NOMO-1 (cell line): ENCODE data around the gene SCN3A.

ENCODE experiments used
- DNase-seq, 2 experiments: peaks; one replicate each; lab custom pipeline; 2025; ENCODE audit not compliant: unreplicated experiment in 2 of 2; lab: John Stamatoyannopoulos, UW

SCN3A gene

DNA sequence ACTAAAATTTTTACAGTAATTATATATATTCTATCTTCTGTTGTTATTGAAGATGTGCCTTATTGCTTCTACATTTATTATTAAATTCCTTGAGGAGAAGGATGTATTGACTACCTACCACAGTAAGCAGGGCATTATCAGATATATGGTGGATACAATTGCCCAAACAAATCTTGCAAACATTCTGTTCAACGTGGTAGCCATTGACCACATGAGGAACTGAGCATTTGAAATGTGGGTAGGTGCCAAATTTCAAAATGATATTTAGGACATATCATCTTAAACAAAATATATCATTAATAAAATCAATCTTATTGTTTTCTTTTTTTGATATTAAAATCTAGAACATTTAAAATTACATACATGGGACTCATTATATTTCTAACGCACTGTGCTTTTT is 11.1 kb downstream of the SCN3A start:
- DNase-seq, result no peak

DNA sequence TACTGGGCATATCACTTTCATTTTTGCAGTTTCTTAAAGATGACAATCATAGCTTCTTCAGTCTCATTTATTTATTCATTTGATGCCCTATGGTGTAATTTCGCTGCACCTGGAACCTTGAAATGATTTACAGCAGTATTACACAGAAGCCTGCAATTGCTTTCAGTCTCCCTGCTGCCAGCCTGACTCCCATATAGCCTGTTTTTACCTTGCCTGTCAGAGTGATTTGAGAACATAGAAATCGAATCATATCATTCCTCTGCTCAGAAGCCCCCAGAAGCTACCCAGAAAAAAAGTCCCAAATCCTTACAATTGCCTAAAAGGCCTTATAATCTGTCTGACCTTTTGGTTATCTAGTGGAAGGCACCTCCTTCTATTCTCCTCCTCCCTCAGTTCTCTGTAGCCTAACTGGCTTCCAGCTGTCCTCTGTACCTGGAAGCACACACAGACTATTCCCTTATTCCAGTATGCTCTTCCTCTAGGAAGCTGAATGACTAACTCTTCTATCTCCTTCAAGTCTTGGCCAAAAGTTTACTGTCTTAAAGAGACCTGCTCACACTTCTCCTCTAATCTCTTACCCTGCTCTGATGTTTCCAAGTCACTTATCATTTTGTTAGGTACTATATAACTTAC is 12.6 kb downstream of the SCN3A start:
- DNase-seq, result no peak

GRCh38 chr2:165185633-165186032 is 18.2 kb downstream of the SCN3A start:
- DNase-seq, result no peak

DNA sequence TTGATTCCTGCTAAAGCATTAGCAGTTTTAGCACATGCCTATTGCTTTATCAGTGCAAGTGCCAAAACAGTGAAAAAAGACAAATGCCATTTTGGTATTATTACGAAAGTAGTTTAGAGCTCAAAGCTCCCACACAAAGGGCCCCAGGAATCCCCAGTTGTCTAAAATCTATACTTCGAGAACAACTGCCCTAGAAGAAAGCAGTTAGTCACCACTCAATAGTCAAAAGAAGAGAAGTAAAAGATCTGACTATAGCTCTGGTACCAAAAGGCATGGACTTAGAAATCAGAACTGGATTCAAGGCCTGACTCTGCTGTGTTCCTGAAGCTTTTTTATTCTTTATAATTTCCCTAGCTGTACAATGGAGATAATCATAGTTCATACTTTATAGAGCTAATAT is 21.8 kb downstream of the SCN3A start:
- DNase-seq, result no peak

- no peak for DNase-seq
These were observed 27.1 kb downstream of the SCN3A start for GRCh38 chr2:165176780-165177179.

DNA sequence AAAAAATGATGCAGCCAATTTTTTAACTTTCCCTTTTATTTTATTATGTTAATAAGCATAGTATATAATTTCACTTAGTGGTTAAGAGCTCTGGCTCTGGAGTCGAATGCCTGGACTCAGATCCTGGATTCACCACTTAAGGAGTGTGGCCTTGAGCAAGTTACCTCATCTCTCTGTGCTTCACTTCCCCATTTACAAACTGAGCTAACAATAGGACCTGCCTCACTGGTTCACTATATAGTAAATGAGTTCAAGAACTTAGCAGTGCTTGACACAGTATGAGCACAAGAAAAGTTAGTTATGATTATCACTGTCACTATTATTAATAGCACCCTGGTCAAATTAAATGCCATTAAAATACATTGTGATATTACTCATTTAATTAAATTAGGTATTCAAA is 30.6 kb downstream of the SCN3A start:
- DNase-seq, result no peak

DNA sequence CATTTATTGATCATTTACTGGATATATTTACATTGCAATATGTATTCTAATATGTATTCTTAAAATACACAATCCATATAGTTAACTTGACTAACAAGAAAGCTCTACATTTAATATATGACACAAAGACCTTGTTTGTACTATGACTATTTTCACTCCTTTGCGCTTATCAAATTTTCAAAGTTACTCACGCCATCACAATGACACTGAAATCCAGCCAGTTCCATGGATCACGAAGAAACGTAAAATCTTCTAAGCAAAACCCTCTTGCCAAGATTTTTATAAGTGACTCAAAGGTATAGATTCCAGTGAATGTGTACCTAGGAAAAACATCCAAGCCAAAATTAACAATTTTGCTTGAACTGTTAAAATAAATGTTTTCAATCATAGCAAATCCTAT is 39.6 kb downstream of the SCN3A start:
- DNase-seq, result no peak

- no peak for DNase-seq
These were observed 40.1 kb downstream of the SCN3A start for GRCh38 chr2:165163761-165164160.

GRCh38 chr2:165162466-165162865 is 41.4 kb downstream of the SCN3A start:
- DNase-seq, result no peak

DNA sequence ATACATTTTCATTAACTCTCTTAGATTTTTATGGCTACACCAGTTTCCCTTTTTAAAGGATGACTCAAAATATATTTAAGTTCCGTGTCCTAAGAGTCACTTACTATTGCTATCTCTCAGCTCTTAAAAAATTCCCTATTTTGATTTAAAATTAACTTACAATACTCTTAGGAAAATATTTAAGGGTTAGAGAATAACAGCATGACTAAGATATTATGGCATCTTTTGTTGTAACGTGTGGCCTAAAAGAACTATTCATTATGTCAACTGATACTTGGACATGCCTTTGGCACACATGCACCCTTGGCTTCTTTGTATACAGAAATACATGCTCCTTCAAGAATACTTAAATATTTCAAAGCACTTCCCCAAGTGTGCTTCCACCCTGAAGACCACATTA is 42.3 kb downstream of the SCN3A start:
- no peak for DNase-seq

GRCh38 chr2:165157160-165157559 is 46.7 kb downstream of the SCN3A start:
- no peak for DNase-seq

DNA sequence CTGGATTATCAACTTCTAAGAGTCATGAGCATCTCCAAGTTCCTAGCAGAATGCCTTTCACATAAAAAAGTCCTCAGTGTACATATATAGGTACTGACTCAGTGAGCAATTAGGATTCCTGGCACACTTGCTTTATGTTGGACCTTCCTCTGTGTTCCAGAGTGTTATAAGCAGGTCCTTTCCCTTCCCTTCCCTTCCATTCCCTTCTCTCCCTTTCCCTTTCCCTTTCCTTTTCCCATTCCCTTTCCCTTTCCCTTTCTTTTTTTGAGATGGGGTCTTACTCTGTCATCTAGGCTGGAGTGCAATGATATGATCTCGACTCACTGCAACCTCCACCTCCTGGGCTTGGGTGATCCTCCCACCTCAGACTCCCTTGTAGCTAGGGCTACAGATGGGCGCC is 48.7 kb downstream of the SCN3A start:
- DNase-seq, result no peak

DNA sequence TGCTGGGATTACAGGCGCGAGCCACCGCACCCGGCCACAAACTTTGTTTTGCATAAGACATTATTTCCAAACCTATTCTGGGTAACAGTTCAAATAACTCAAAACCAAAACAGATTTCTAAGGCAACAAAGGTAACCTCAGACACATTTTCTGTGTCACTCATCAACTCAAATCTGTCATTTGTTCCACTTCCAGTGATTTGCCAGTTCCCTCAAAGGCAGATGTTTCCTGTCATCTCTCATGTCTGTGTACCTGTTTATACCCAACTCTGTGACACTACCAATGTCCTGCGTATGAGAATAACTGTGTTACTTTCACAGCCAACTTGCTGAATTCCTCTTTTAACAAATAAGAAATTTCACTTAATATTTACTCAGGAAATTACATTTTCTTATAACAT is 54.4 kb downstream of the SCN3A start:
- no peak for DNase-seq

DNA sequence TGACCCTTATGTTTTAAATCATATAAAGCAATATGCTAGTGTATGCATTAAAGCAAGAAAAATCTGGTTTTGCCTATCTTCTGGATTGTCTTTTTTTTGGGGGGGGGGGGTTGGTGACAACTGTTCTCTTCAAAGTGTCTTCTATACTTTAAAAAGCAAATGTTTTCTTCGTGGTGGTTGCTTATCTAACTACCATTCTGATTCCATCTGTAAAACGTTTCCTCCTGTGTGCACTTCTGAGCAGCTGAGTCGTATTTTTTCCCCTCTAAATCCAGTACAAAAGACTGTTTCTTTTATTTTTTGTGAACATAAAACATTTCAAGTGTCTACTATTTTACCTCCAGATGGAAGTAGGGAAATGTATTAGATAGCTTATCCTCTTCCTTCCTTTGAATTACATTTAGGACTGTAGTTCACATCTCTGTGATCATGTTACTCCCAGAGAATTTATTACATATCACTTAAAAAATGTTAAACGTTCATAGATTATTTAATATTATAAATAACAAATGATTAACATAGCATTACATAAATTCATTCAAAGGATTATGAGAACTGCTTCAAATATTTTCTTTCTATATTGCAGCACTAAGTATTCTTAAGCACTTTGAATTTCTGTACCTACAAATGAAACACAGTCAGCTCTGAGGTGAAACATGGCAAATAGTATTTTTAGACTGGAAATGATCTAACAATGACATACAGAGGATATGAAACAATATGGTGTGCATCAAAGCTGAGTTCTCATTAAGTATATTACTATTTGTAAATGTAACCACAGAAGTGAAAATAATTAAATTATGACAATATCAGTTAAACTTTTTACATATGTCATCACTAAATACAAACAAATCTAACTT is 56.4 kb downstream of the SCN3A start:
- DNase-seq, result no peak

GRCh38 chr2:165144315-165144714 is 59.5 kb downstream of the SCN3A start:
- DNase-seq, result no peak

- DNase-seq, result no peak
These were observed 62.1 kb downstream of the SCN3A start for GRCh38 chr2:165141601-165142354.

DNA sequence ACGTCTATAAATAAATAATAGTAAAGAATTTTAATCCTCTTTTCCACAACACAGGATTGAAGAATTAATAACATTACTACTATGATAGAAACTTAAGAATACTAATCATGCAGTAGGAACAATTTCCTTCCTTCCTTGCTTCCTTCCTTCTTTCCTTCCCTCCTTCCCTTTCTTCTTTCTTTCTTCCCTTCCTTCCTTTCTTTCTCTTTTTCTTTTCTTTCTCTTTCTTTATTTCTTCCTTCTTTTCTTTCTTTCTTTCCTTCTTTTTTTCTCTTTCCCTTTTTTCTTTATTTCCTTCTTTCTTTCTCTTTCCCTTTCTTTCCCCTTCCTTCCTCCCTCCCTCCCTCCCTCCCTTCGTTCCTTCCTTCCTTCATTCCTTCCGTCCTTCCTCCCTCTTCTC is 77.6 kb downstream of the SCN3A start:
- no peak for DNase-seq

- no peak for DNase-seq
These were observed 81.3 kb downstream of the SCN3A start for GRCh38 chr2:165122521-165122920.

DNA sequence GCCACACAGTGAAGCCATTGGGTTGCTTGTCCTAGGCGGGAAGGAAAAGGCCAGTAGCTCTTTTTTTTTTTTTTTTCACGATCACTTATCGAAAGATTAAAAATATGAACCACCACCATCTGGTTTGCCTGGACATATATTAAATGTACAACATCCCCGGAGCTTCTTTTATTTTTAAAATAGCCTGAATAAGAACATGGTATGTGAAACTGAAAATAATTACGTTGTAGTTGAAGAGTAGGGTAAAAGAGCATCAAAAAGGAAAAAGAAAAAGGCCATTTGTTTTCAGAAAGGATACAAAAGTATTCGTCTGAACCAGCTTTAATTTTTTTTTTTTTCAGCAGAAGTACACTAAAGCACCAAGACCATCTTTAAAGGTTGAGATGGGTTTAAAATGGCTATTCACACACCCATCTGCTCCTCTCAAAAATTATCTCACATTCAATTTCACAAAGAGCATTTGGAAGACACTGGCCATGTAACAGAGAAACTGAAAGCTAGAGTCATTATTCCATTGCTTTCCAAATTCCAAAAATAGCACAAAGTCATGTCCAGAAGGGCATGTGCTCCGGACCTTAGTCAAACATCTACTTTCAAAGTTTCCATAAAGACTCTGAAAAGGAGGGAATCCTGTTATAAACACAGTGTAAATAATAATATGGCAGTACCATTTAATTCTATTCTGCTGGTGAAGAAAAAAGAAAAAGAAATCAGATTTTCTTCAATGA is 82.9 kb downstream of the SCN3A start:
- no peak for DNase-seq

- DNase-seq, result no peak
These were observed 88.6 kb downstream of the SCN3A start for GRCh38 chr2:165115258-165115657.

DNA sequence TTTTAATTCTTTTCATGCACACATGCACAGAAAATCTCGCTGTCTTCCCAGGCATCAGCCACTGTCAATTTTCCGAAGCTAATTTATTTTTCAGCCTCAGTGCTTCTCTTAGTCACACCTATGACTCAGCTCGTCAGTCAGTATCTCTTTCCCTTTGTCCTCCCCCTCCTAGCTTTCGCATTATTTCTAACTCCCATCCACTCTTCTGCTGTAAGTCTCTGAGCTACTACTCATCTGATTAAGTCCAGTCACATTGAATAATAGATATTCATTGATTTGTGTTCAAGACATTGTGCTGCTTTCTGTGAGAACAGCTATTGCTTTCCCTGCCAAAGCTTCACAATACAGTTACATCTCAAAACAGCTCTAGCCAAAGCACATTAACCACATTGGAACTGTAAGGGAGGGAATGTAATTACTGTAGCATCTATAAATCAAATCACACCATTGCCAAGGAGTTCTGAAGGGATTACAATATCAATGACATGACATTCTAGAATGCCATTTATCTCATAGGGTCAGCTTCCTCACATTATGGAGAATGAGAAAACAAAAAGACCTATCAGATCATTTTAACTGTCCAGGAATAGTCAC is 89.4 kb downstream of the SCN3A start:
- no peak for DNase-seq
